HG03064 (cell line): ENCODE results near the gene LSM7.
"Not testable (repeated sequence)": the region's sequence is repeated elsewhere in the genome, so short reads cannot be mapped to it uniquely, and the experiment has no call there.

Source experiments
- ATAC-seq: cut with Tn5 transposase; IDR thresholded peaks from one replicate; pipeline ENCODE4 v1.9.1; 2021; ENCODE audit warnings: low read depth; ENCODE audit not compliant: unreplicated experiment

The LSM7 gene

DNA sequence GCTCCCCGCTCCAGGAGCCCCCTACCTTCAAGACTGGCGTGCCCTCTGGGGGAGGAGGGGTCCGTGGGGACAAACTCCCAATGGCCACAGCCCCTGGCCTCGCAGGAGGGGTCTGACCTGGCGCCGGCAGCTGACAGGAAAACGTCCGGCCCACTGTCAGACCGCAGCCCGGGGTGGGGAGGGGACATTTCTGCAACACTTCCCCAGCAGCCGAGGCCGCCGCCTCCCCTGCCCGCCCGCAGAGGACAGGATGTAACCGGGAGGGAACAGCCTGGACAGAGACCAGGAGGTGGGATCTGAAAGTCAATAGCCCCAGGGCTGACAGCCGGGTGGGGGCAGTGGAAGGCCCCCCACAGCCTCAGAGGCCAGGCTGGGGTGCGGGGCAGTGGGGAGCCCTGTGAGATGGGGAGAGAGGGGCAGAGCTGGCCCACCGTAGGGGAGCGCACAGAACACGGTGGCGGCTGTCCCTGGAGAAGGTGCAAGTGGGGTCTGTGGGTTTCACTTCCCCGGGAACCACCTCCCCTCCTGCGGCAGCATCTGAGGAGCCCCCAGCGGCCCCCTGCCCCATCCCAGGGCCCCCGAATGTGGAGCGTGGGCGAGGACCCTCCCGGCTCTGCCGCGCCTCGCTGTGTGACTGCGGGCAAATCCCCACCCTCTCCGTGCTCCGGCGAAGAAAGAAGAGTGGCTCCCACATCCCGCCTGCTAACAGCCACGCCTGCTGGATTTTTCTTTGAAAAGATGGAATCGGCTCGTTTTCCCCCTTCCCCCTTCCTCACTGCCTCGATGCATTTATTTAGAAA, 46.1 kb downstream of the LSM7 start, which contains the start of gene PEAK3:
TSS of gene PEAK3 (minus strand) at position 114 of the 800 bp plus-strand sequence. CDS start 1,244 bp downstream, outside the sequence.
- no peak for ATAC-seq

DNA sequence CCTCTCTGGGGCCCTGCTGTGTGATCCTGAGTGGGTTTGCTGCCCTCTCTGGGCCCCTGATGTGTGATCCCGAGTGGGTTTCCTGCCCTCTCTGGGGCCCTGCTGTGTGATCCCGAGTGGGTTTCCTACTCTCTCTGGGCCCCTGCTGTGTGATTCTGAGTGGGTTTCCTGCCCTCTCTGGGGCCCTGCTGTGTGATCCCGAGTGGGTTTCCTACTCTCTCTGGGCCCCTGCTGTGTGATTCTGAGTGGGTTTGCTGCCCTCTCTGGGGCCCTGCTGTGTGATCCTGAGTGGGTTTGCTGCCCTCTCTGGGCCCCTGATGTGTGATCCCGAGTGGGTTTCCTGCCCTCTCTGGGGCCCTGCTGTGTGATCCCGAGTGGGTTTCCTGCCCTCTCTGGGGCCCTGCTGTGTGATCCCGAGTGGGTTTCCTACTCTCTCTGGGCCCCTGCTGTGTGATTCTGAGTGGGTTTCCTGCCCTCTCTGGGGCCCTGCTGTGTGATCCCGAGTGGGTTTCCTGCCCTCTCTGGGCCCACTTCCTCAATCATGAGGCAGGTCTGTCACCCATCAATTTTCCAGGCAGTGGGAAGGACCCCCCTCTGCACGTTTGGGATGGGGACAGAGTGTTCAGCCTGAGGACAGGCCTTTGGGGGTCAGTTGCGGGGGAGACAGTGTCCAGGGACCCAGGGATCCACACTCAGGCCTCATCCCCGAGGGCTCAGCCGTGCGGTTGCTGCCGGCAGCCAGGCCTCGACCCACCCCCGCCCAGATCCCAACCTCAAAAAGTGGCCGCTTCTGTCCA, 46.9 kb downstream of the LSM7 start:
- ATAC-seq: not testable (repeated sequence)

- ATAC-seq: no peak
Observed at GRCh38 chr19:2280633-2281264, 47.6 kb downstream of the LSM7 start.

DNA sequence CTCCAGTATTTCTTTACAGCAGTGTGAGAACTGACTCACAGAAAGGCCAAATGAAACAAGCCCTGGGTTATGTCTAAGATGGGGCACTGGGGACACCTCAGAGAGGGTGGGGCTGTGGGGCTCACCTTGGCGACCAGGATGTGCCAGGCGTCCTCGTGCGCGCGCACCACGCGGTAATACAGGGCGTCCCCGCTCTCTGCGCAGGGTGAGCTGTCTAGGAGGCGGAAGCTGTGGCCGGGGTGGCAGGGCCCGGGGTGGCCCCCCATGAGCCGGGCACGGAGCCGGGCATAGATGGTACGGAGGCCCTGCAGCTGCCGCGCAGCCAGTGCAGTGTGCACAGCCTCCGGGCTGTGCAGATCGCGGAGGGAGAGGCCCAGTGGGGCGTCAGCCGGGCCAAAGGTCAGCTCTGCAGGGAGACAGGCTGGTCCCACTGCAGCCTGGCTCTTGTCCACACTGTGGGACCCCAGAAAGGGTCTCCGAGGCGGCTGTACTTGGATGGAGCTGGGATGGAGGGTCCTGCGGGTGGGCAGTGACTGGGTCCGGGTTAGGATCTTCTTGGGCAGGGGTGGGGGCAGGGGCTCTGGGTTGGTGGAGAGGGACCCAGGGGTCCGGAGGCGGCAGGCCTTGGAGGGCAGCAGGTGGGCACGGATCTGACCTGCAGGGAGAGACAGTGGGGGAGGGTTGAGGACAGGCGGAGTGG, 49.8 kb downstream of the LSM7 start:
- ATAC-seq: no peak

GRCh38 chr19:2277138-2277537, 51.2 kb downstream of the LSM7 start:
- ATAC-seq: no peak

DNA sequence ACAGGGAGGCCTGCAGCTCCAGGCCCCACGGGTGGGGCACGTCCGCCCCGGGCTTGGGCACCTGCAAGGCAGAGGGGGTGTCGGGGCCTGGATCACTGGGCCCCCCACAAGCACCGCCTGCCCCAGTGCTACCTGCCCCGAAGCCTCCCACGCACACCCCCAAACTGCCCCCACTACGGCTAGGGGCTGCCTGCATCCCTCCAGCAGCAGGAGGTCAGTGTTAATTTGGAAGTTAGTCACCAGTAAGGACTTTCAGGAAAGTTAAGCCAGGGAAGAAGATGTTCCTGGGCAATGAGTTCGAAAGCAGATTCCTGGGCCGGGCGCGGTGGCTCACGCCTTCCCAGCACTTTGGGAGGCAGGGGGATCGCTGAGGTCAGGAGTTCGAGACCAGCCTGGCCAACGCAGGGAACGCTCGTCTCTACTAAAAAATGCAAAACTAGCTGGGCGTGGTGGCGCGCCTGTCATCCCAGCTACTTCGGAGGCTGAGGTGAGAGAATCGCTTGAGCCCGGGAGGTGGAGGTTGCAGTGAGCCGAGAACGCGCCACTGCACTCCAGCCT, 51.9 kb downstream of the LSM7 start:
- ATAC-seq: no peak

- no peak for ATAC-seq
Observed at GRCh38 chr19:2275588-2276428, 52.6 kb downstream of the LSM7 start.

DNA sequence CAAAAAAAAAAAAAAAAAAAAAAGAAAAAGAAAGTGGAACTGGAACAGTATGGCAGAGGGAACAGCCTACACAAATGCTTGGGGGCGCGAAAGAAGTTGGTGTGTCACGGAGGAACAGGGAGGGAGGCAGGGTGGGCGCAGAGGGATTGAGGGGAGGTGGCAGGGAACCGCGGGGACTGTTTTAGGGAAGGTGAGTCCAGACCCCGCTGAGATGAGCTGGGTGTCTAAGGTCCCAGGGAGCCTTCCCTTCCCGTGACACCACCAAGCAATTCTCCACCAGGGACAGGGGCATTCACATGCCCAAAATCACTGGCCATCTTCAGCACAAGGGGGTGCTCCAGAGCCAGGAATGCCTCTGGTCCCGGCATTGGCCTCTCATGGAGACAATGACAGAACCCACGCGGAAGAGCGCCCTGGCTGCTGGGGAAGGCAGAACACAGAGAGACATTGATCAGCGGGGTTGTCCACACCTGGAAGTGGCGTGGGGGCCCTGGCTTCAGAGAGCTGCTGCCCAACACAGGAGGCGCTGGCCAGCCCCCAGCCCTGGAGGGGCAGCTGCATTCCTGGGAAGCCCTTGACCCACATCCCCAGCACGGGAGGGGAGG, 53.4 kb downstream of the LSM7 start:
- no peak for ATAC-seq

GRCh38 chr19:2274185-2274711, 54.1 kb downstream of the LSM7 start:
- no peak for ATAC-seq

DNA sequence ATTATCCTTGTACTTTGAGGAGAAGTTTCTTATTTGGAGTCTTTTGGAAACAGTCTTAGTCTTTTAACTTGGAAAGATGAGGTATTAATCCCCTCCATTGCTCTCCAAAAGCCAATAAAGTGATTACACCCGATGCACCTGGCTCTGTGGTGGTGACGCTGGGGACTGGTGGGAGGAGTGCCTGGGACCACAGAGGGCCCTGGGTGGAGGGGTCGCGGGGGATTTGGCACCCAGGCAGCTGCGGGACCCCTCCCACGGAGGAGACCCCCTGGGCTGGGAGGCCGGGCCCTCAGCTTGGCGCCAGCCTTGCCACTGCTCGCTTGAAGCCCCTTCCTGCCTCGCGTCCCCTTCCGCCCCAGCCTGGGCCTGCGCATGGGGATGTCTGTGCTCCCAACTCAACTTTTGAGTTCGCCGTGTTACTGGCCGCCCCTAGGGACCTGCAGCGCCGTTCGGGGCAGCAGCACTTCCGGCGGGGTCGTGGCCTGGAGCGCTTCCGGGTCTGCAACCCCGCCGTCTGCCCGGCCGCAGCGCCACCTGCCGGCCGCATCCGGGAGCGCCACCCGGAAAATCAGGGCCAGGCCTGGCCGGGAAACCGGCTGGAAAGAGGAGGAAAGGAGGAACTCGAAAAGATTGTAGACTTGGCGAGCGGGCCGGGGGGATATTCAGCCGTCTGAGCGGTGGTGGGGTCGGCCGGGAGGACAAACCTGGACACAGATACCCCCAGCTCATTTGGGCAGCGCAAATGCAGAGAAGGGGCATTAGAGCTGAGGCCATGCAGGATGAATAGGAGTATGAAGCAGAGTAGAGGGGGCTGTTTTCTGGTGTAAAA, 54.8 kb downstream of the LSM7 start:
- no peak for ATAC-seq
